Neural crest cell (in vitro differentiated cells): ENCODE measurements around the gene ZNF608. TPM values are rescaled to one million over a fixed set of nuclear protein-coding genes. Genes with fewer than 3 reads are reported as not detected.

Source experiments
- DNase-seq: peaks from one replicate; pipeline ENCODE4 v3.0.0; 2021; ENCODE audit warnings: low read depth, mixed read lengths, low spot score
- H3K27ac Mint-ChIP-seq: one replicate; pipeline ENCODE4 v1.8.0; 2021; ENCODE audit warnings: mild to moderate bottlenecking, mixed read lengths; ENCODE audit not compliant: unreplicated experiment
- H3K27me3 Mint-ChIP-seq: 2 replicates; pipeline ENCODE4 v1.8.0; 2021; ENCODE audit warnings: low read depth, mild to moderate bottlenecking, mixed read lengths
- H3K36me3 Mint-ChIP-seq: 2 replicates; pipeline ENCODE4 v1.8.0; 2021; ENCODE audit warnings: low read depth, mild to moderate bottlenecking, mixed read lengths
- H3K4me1 Mint-ChIP-seq: 2 replicates; pipeline ENCODE4 v1.8.0; 2021; ENCODE audit warnings: mixed read lengths
- H3K4me3 Mint-ChIP-seq: one replicate; pipeline ENCODE4 v1.8.0; 2021; ENCODE audit warnings: mild to moderate bottlenecking, mixed read lengths
- H3K9me3 Mint-ChIP-seq: 2 replicates; pipeline ENCODE4 v1.8.0; 2021; ENCODE audit warnings: mixed read lengths
- total RNA-seq: library from RNA; stranded (reverse); gene quantifications from 2 replicates; pipeline ENCODE4 v1.2.1, GENCODE V29; 2021
- TF ChIP-seq, protein P1 (sequence below): fragments of 200-600 bp; sonication (generic); conservative IDR thresholded peaks from 2 replicates; pipeline ENCODE4 v1.5.0; 2021; ENCODE audit warnings: antibody characterized with exemption, mild to moderate bottlenecking

Gene ZNF608
- total RNA-seq, 1 donor from 2014 or later: 106 TPM

DNA sequence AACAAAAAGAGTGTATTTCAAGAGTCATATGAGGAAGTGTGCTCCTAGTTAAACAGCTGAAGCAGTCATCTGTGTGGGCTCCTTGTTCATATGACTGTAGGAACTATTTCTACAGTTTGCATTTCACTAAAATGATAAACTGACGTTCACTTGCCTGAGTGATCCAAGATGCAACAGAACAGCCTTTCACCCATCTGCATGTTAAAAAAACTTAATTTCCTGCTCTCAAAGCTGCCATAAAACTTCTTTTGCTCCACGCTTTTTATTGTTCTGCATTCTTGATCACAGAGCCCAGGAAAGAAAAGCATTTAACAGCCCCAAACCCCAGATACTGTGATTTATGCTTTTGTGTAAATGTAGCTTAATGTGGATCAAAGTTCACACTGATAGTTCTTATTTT lies 43.9 kb downstream of the ZNF608 start:
- peak overlapping the region; percentile 39 for H3K4me3 Mint-ChIP-seq
- TF ChIP-seq, protein P1, sequence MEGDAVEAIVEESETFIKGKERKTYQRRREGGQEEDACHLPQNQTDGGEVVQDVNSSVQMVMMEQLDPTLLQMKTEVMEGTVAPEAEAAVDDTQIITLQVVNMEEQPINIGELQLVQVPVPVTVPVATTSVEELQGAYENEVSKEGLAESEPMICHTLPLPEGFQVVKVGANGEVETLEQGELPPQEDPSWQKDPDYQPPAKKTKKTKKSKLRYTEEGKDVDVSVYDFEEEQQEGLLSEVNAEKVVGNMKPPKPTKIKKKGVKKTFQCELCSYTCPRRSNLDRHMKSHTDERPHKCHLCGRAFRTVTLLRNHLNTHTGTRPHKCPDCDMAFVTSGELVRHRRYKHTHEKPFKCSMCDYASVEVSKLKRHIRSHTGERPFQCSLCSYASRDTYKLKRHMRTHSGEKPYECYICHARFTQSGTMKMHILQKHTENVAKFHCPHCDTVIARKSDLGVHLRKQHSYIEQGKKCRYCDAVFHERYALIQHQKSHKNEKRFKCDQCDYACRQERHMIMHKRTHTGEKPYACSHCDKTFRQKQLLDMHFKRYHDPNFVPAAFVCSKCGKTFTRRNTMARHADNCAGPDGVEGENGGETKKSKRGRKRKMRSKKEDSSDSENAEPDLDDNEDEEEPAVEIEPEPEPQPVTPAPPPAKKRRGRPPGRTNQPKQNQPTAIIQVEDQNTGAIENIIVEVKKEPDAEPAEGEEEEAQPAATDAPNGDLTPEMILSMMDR: no peak
- no peak for DNase-seq
- no peaks in the 10 kb centered on the region for H3K9me3 Mint-ChIP-seq
- peak overlapping the region; percentile 2 for H3K27ac Mint-ChIP-seq
- peaks cover 98% of the 10 kb centered on the region for H3K4me1 Mint-ChIP-seq
- H3K36me3 Mint-ChIP-seq: peaks cover 15% of the 10 kb centered on the region
- H3K27me3 Mint-ChIP-seq: no peaks in the 10 kb centered on the region

DNA sequence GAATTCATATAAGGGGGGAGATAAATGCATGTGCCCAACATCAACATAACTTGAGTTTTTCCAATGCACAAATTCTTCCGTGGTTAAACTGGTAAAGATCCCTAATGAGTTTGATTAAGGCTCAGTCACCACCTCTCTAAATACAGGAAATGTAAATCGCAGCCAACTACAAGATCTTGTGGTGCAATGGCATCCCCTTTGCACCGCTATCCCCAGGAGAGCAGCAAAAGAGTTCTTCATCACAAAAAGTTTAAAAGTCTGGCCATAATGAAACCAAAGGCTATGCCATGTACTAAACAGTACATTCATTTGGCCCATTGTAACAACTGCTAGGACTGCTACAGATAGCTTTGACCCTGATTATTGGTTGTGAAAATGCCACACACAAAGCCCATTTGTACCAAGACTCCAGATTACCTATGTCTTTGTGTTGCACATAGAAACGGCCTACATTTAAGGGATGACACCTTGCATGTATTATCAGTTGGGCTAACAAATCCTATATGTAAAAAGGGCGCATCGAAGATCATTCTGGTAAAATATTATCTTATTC lies 44.5 kb downstream of the ZNF608 start:
- Mint-ChIP-seq H3K27me3 (no peaks in the 10 kb centered on the region), H3K4me1 (peaks cover 98% of the 10 kb centered on the region), H3K9me3 (no peaks in the 10 kb centered on the region), H3K27ac (no peak overlapping the region), H3K4me3 (peak overlapping the region; percentile 39), H3K36me3 (peaks cover 15% of the 10 kb centered on the region)
- no peak for DNase-seq
- TF ChIP-seq, protein P1: no peak

DNA sequence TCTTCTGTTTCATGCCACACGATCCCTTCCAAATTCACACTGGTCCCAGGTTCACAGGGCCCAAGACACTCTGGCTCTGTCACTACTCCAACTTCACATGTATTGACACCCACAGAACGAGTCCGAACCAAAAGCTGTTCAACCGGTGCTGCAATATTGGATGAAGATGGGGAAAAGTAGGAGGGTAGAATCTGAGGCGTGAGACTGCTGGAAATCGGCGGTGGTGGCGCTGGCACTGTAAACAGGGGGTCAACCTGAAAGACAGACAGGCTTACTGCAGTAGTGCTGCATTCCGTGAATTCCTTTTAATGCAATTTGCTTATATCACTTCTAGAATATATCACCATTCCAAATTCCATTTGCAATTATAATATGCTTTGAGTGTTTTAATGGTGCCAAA lies 45.4 kb downstream of the ZNF608 start:
- Mint-ChIP-seq H3K4me3 (peak overlapping the region; percentile 10), H3K9me3 (peaks cover 4% of the 10 kb centered on the region), H3K27me3 (no peaks in the 10 kb centered on the region), H3K4me1 (peaks cover 98% of the 10 kb centered on the region), H3K27ac (no peak overlapping the region), H3K36me3 (peaks cover 22% of the 10 kb centered on the region)
- no peak for DNase-seq
- TF ChIP-seq, protein P1: no peak

DNA sequence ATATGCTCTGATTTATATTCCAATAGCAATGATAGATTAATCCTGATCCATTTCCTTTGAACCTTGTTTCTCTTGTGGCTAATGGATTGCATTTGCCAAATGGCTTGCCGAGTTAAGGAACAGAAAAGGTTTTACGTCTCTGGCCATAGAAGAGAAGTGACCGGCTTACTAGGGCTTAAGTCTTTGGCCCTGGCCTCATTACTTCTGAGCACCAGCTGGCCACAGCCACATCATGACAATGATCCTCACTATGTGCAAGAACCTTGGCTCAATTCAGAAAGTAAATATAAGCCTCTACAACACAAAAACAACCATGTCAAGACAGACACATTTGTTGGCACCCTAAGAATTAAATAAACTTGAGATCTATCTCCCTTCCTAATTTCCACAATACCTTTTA lies 46.1 kb downstream of the ZNF608 start:
- no peak overlapping the region for H3K4me3 Mint-ChIP-seq
- no peaks in the 10 kb centered on the region for H3K27me3 Mint-ChIP-seq
- peak overlapping the region; percentile 79 for H3K27ac Mint-ChIP-seq
- H3K4me1 Mint-ChIP-seq: peaks cover 91% of the 10 kb centered on the region
- peaks cover 22% of the 10 kb centered on the region for H3K36me3 Mint-ChIP-seq
- DNase-seq: no peak
- H3K9me3 Mint-ChIP-seq: peaks cover 4% of the 10 kb centered on the region
- TF ChIP-seq, protein P1: no peak

DNA sequence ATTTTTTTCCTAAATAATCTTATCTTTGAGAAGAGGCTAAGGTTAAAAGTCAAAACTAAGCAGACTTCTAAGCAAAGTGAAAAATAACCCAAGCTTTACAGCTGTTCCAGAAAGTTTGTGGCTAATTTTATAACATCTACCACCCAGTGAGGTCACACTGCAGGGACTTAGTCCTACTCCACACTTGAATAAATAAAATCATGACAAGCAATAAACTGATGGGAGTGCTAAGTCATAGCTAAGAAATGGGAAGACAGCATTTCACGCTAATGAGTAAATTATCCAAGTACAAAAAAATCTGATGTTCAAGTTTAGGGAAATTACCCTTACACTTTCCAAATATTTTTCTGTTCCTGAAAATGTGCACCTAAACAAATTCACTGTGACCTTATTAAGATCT lies 47.7 kb downstream of the ZNF608 start:
- Mint-ChIP-seq H3K9me3 (peaks cover 6% of the 10 kb centered on the region), H3K27me3 (no peaks in the 10 kb centered on the region), H3K27ac (no peak overlapping the region), H3K36me3 (peaks cover 28% of the 10 kb centered on the region), H3K4me3 (peak overlapping the region; percentile 19), H3K4me1 (peaks cover 83% of the 10 kb centered on the region)
- TF ChIP-seq, protein P1: no peak
- no peak for DNase-seq
